HFFc6 (cell line): ENCODE data around the gene REPS2. TPM values are rescaled to one million over a fixed set of nuclear protein-coding genes. Genes with fewer than 3 reads are reported as not detected.

Experiments used
- DNase-seq: peaks from one replicate; pipeline ENCODE4 v3.0.0-alpha.2; 2018
- H3K27ac Mint-ChIP-seq: 2 replicates; pipeline ENCODE4 v1.8.0; 2020; ENCODE audit warnings: mild to moderate bottlenecking, mixed read lengths
- H3K27me3 Mint-ChIP-seq: 2 replicates; pipeline ENCODE4 v1.8.0; 2021; ENCODE audit warnings: mild to moderate bottlenecking, moderate library complexity, mixed read lengths; ENCODE audit not compliant: insufficient read depth
- H3K36me3 Mint-ChIP-seq: 2 replicates; pipeline ENCODE4 v1.8.0; 2021; ENCODE audit warnings: low read depth, mixed read lengths
- H3K4me1 Mint-ChIP-seq: 2 replicates; pipeline ENCODE4 v1.8.0; 2020; ENCODE audit warnings: low read depth, mixed read lengths
- H3K4me3 Mint-ChIP-seq: 2 replicates; pipeline ENCODE4 v1.8.0; 2020; ENCODE audit warnings: mild to moderate bottlenecking, moderate library complexity, mixed read lengths
- H3K9me3 Mint-ChIP-seq: 2 replicates; pipeline ENCODE4 v1.8.0; 2020; ENCODE audit warnings: mild to moderate bottlenecking, mixed read lengths
- total RNA-seq, 6 experiments: library from RNA; stranded (reverse); fragmentation: NEBNext Ultra II Directional; extraction: Animal tissue kit (Norgen Biotek cat#: 25700); gene quantifications; 2 replicates in 1 of 6; 3 replicates in 5 of 6; pipeline ENCODE4 v1.2.3, GENCODE V29; 2021
- TF ChIP-seq, protein P1 (sequence below): fragments of 200-600 bp; sonication (generic); IDR thresholded peaks from 2 replicates; pipeline ENCODE4 v1.5.0; 2021; ENCODE audit warnings: antibody characterized with exemption, mild to moderate bottlenecking

The REPS2 gene
- total RNA-seq, 6 experiments from 2014 or later, result 0.06 to 0.23 (median 0.10) TPM; not detected in 1

- no peak for DNase-seq
- no peaks in the 10 kb centered on the region; the same call in 1 of the 2 replicates for H3K9me3 Mint-ChIP-seq
- H3K4me1 Mint-ChIP-seq, result no peaks in the 10 kb centered on the region
- no peak overlapping the region for H3K4me3 Mint-ChIP-seq
- TF ChIP-seq, protein P1, sequence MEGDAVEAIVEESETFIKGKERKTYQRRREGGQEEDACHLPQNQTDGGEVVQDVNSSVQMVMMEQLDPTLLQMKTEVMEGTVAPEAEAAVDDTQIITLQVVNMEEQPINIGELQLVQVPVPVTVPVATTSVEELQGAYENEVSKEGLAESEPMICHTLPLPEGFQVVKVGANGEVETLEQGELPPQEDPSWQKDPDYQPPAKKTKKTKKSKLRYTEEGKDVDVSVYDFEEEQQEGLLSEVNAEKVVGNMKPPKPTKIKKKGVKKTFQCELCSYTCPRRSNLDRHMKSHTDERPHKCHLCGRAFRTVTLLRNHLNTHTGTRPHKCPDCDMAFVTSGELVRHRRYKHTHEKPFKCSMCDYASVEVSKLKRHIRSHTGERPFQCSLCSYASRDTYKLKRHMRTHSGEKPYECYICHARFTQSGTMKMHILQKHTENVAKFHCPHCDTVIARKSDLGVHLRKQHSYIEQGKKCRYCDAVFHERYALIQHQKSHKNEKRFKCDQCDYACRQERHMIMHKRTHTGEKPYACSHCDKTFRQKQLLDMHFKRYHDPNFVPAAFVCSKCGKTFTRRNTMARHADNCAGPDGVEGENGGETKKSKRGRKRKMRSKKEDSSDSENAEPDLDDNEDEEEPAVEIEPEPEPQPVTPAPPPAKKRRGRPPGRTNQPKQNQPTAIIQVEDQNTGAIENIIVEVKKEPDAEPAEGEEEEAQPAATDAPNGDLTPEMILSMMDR, result peak; percentile 50
- H3K27me3 Mint-ChIP-seq, result no peaks in the 10 kb centered on the region; the same call in 1 of the 2 replicates
- no peak overlapping the region for H3K27ac Mint-ChIP-seq
- no peaks in the 10 kb centered on the region for H3K36me3 Mint-ChIP-seq
These were observed 214.5 kb downstream of the REPS2 start for GRCh38 chrX:17160975-17161374.

DNA sequence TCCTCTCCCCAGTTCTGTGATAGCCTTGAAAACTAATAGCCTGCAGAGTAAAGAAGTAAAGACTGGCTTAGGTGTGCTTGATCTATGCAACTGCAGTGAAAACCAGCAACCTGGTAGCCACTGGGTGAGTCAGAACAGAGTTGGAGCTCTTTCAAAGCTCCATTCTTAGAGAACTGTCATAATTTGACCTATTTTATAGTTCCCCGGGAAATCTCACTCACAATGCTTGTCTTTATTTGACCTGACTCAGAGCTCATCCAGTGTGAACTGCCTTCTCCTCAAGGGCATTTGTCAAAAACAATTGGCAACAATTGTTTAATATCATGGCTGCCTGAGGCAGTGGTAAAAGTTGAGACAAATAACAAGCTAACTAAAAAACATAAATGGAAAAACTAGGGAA is 215.5 kb downstream of the REPS2 start:
- TF ChIP-seq, protein P1, result no peak
- H3K27ac Mint-ChIP-seq, result no peak overlapping the region
- H3K4me3 Mint-ChIP-seq, result no peak overlapping the region
- no peaks in the 10 kb centered on the region; the same call in 1 of the 2 replicates for H3K27me3 Mint-ChIP-seq
- no peaks in the 10 kb centered on the region for H3K4me1 Mint-ChIP-seq
- H3K9me3 Mint-ChIP-seq, result no peaks in the 10 kb centered on the region; the same call in 1 of the 2 replicates
- DNase-seq, result no peak
- H3K36me3 Mint-ChIP-seq, result no peaks in the 10 kb centered on the region

- no peaks in the 10 kb centered on the region for H3K36me3 Mint-ChIP-seq
- no peaks in the 10 kb centered on the region; the same call in none of the 2 replicates for H3K27me3 Mint-ChIP-seq
- TF ChIP-seq, protein P1, result no peak
- H3K4me1 Mint-ChIP-seq, result no peaks in the 10 kb centered on the region
- H3K4me3 Mint-ChIP-seq, result no peak overlapping the region
- H3K27ac Mint-ChIP-seq, result no peak overlapping the region
- no peak for DNase-seq
- H3K9me3 Mint-ChIP-seq, result no peaks in the 10 kb centered on the region; the same call in 1 of the 2 replicates
These were observed 217.6 kb downstream of the REPS2 start for GRCh38 chrX:17164079-17164478.

GRCh38 chrX:17164941-17165340 is 218.5 kb downstream of the REPS2 start:
- no peak for DNase-seq
- no peak overlapping the region for H3K27ac Mint-ChIP-seq
- no peaks in the 10 kb centered on the region; the same call in none of the 2 replicates for H3K27me3 Mint-ChIP-seq
- H3K36me3 Mint-ChIP-seq, result no peaks in the 10 kb centered on the region
- TF ChIP-seq, protein P1, result no peak
- H3K4me3 Mint-ChIP-seq, result no peak overlapping the region
- H3K9me3 Mint-ChIP-seq, result no peaks in the 10 kb centered on the region; the same call in 1 of the 2 replicates
- H3K4me1 Mint-ChIP-seq, result no peaks in the 10 kb centered on the region

- no peak for DNase-seq
- H3K36me3 Mint-ChIP-seq, result no peaks in the 10 kb centered on the region
- no peaks in the 10 kb centered on the region; the same call in 1 of the 2 replicates for H3K9me3 Mint-ChIP-seq
- H3K27me3 Mint-ChIP-seq, result no peaks in the 10 kb centered on the region; the same call in 1 of the 2 replicates
- TF ChIP-seq, protein P1, result no peak
- H3K4me1 Mint-ChIP-seq, result no peaks in the 10 kb centered on the region
- H3K4me3 Mint-ChIP-seq, result no peak overlapping the region
- H3K27ac Mint-ChIP-seq, result no peak overlapping the region
These were observed 221.5 kb downstream of the REPS2 start for GRCh38 chrX:17167915-17168314.
